Measurements from ENCODE around the gene CP. TPM values are rescaled to one million over a fixed set of nuclear protein-coding genes. Genes with fewer than 3 reads are reported as not detected.
"Not testable (repeated sequence)": the region's sequence is repeated elsewhere in the genome, so short reads cannot be mapped to it uniquely, and the experiment has no call there.

Gene CP
- total RNA-seq, 1 experiment from 2014 or later, result 6.8 TPM

DNA sequence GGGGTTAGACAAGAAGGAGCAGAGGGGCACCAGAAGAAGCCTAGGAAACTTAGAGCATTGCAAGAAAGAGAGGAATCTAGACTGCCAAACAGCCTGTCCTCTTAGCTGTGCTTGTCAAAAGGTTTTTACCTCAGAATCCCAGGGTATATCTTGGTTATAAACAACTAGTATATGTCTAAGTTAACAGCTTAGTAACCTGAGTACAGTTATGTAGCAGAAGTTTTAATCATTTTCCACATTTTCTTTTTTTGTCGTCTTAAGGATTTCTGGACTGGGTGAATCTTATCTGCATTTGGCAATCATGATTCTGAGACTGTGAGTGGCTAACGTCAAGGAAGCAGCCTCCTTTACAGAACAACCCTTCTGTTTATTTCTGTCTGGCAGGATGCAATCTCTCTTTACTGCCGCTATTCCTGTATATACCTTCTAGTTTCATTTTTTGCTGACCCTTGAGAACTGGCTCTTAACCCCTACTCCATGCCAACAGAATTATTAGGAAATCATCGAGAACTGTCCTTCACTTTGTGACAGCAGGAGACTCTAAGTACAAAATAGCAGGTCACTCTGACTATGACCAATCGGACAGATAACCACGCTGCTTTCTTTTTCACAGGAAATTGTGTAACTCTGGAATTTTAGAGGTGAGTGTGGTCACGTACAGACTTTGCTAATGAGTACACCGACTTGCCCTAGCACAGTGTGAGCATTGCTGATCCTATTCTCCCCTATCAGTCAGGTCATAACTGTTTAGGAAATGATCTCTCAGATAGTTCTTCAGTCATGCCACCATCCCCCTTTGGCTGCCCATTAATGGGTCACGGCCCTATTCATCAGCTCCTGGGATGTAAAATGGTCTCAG lies 3.3 kb upstream of the CP start:
- peak in 1 of 2 experiments; percentile 45 for DNase-seq
- H3K36me3 Mint-ChIP-seq (ENCODE audit: insufficient read depth, unreplicated experiment), result no peaks in the 10 kb centered on the region
- H3K27me3 Mint-ChIP-seq (ENCODE audit: insufficient read depth, unreplicated experiment), result no peaks in the 10 kb centered on the region
- no peaks in the 10 kb centered on the region for H3K9me3 Mint-ChIP-seq (ENCODE audit: unreplicated experiment)
- intact Hi-C loops (cut with micrococcal nuclease; ENCODE audit: unreplicated experiment), result loop anchor here (1.0 kb wide), 1 partner anchor 20 kb away; no protein-coding TSS in a partner anchor
- Histone ChIP-seq H3K4me3 (ENCODE audit: low read depth, low read length) (peak overlapping the region; percentile 32), H3K9me3 (no peaks in the 10 kb centered on the region), H3K36me3 (ENCODE audit: control insufficient read depth, insufficient read depth, low read length) (no peaks in the 10 kb centered on the region), H3K4me1 (peaks cover 34% of the 10 kb centered on the region), H3K27me3 (replicated peaks; ENCODE audit: control insufficient read depth, insufficient read depth, low read length) (no peaks in the 10 kb centered on the region)
- peak overlapping the region; percentile 76 for H3K27ac Mint-ChIP-seq (ENCODE audit: unreplicated experiment)
- CTCF ChIA-PET, result no interaction called here
- BruUV-seq (replicated peaks), result no TSS peak
- H3K4me1 Mint-ChIP-seq (ENCODE audit: low read depth, unreplicated experiment), result peaks cover 23% of the 10 kb centered on the region
- peak overlapping the region; percentile 86 for H3K4me3 Mint-ChIP-seq (ENCODE audit: unreplicated experiment)
- POLR2A ChIA-PET, result interaction anchor here (0.5 kb wide), 1 partner anchor 22 kb away, joined by 3 read pairs; no protein-coding TSS in a partner anchor
- TF ChIP-seq, protein P1, sequence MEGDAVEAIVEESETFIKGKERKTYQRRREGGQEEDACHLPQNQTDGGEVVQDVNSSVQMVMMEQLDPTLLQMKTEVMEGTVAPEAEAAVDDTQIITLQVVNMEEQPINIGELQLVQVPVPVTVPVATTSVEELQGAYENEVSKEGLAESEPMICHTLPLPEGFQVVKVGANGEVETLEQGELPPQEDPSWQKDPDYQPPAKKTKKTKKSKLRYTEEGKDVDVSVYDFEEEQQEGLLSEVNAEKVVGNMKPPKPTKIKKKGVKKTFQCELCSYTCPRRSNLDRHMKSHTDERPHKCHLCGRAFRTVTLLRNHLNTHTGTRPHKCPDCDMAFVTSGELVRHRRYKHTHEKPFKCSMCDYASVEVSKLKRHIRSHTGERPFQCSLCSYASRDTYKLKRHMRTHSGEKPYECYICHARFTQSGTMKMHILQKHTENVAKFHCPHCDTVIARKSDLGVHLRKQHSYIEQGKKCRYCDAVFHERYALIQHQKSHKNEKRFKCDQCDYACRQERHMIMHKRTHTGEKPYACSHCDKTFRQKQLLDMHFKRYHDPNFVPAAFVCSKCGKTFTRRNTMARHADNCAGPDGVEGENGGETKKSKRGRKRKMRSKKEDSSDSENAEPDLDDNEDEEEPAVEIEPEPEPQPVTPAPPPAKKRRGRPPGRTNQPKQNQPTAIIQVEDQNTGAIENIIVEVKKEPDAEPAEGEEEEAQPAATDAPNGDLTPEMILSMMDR (IDR thresholded peaks at IDR 0.05; ENCODE audit: insufficient read depth in 1 of 2, low read depth in 1 of 2, low read length in 1 of 2, severe bottlenecking in 1 of 2, unreplicated experiment in 1 of 2), result no peak

DNA sequence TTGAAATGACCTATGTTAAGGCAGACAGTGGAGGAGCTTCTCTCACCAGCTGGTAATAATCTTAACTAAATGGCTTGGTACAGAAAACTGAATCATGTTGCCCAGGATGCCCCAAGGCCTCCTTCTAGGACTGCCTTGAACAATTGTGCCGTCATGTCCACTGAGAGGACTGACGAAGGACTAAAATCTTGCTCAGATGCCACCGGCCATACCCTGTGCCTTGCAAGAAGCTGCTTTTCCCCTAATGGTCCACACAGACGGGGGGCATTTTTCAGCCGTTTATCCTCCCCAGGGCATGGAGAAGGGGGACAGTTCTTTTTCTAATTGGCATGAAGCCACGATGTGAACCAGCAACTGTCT lies 1.8 kb upstream of the CP start:
- Histone ChIP-seq H3K9me3 (no peaks in the 10 kb centered on the region), H3K36me3 (ENCODE audit: control insufficient read depth, insufficient read depth, low read length) (no peaks in the 10 kb centered on the region), H3K4me3 (ENCODE audit: low read depth, low read length) (no peak overlapping the region), H3K4me1 (peaks cover 34% of the 10 kb centered on the region), H3K27me3 (replicated peaks; ENCODE audit: control insufficient read depth, insufficient read depth, low read length) (no peaks in the 10 kb centered on the region)
- POLR2A ChIA-PET, result no interaction called here
- DNase-seq, result no peak
- Mint-ChIP-seq H3K27ac (ENCODE audit: unreplicated experiment) (no peak overlapping the region), H3K4me3 (ENCODE audit: unreplicated experiment) (no peak overlapping the region), H3K4me1 (ENCODE audit: low read depth, unreplicated experiment) (peaks cover 23% of the 10 kb centered on the region), H3K36me3 (ENCODE audit: insufficient read depth, unreplicated experiment) (no peaks in the 10 kb centered on the region), H3K27me3 (ENCODE audit: insufficient read depth, unreplicated experiment) (no peaks in the 10 kb centered on the region), H3K9me3 (ENCODE audit: unreplicated experiment) (no peaks in the 10 kb centered on the region)
- no TSS peak for BruUV-seq (replicated peaks)
- CTCF ChIA-PET, result no interaction called here
- intact Hi-C loops (cut with micrococcal nuclease; ENCODE audit: unreplicated experiment), result no loop called here
- TF ChIP-seq, protein P1 (IDR thresholded peaks at IDR 0.05; ENCODE audit: insufficient read depth in 1 of 2, low read depth in 1 of 2, low read length in 1 of 2, severe bottlenecking in 1 of 2, unreplicated experiment in 1 of 2), result no peak

DNA sequence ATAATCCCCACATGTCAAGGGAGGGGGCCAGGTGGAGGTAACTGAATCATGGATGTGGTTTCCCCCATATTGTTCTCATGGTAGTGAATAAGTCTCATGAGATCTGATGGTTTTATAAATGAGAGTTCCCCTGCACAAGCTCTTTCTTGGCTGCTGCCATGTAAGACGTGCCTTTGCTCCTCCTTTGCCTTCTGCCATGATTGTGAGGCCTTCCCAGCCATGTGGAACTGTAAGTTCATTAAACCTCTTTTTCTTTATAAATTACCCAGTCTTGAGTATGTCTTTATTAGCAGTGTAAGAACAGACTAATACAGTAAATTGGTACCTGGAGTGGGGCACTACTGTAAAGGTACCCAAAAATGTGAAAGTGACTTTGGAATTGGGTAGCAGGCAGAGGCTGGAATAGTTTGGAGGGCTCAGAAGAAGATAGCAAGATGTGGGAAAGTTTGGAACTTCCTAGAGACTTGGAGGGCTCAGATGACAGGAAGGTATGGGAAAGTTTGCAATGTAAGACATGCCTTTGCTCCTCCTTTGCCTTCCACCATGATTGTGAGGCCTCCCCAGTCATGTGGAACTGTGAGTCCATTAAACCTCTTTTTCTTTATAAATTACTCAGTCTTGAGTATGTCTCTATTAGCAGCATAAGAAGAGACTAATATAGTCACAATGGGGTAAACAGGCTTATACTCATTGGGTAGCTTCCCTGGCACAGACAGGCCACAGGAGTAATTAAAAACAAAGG lies 2.1 kb downstream of the CP start:
- POLR2A ChIA-PET, result not testable (repeated sequence)

More for the DNA sequence above, 2.1 kb downstream of the CP start:
- H3K27me3 ChIP-seq (replicated peaks; ENCODE audit: control insufficient read depth, insufficient read depth, low read length); intact Hi-C loops (cut with micrococcal nuclease; ENCODE audit: unreplicated experiment); BruUV-seq (replicated peaks); H3K27ac Mint-ChIP-seq (ENCODE audit: unreplicated experiment); CTCF ChIA-PET; H3K4me3 ChIP-seq (ENCODE audit: low read depth, low read length); DNase-seq; H3K27me3 Mint-ChIP-seq (ENCODE audit: insufficient read depth, unreplicated experiment); H3K36me3 Mint-ChIP-seq (ENCODE audit: insufficient read depth, unreplicated experiment); H3K4me3 Mint-ChIP-seq (ENCODE audit: unreplicated experiment); H3K9me3 ChIP-seq; H3K36me3 ChIP-seq (ENCODE audit: control insufficient read depth, insufficient read depth, low read length); H3K9me3 Mint-ChIP-seq (ENCODE audit: unreplicated experiment): not testable (repeated sequence)
- H3K4me1 Mint-ChIP-seq (ENCODE audit: low read depth, unreplicated experiment), result peaks cover 22% of the 10 kb centered on the region
- H3K4me1 ChIP-seq, result peaks cover 41% of the 10 kb centered on the region
